Liver (tissue), 3 donors: Measurements from ENCODE around the gene NFIA.

ENCODE experiments used
- EGR1 ChIP-seq, 2 donors: IDR thresholded peaks; 2 replicates each; pipeline ENCODE4 v1.6.1; 2016 to 2018; ENCODE audit warnings: antibody characterized with exemption in 2 of 2, low read depth in 2 of 2
- GABPA ChIP-seq, 2 donors: IDR thresholded peaks in 1 of 2; conservative IDR thresholded peaks in 1 of 2; 2 replicates each; pipeline ENCODE4 v1.6.1; 2016; ENCODE audit warnings: antibody characterized with exemption in 2 of 2, mild to moderate bottlenecking in 1 of 2, moderate library complexity in 1 of 2
- RXRA ChIP-seq, 2 donors: IDR thresholded peaks; 2 replicates each; pipeline ENCODE4 v1.6.1; 2017 to 2018; ENCODE audit warnings: antibody characterized with exemption in 2 of 2, mild to moderate bottlenecking in 1 of 2
- SP1 ChIP-seq: IDR thresholded peaks from 2 replicates; pipeline ENCODE4 v1.6.1; 2018; ENCODE audit warnings: antibody characterized with exemption, mild to moderate bottlenecking
- TAF1 ChIP-seq: conservative IDR thresholded peaks from 2 replicates; pipeline ENCODE4 v1.6.1; 2016; ENCODE audit warnings: antibody characterized with exemption, mild to moderate bottlenecking
- YY1 ChIP-seq: IDR thresholded peaks from 2 replicates; pipeline ENCODE4 v1.6.1; 2016; ENCODE audit warnings: antibody characterized with exemption, mild to moderate bottlenecking
- TF ChIP-seq, protein P1 (sequence below): fragments of 150-350 bp; IDR thresholded peaks from 2 replicates; pipeline ENCODE4 v1.5.1; 2017; ENCODE audit warnings: improper control_type of control experiment, low read depth, low read length; ENCODE audit not compliant: missing input control
- TF ChIP-seq, protein P2 (sequence below): IDR thresholded peaks from 2 replicates; pipeline ENCODE4 v1.6.1; 2016; ENCODE audit warnings: antibody characterized with exemption
- TF ChIP-seq, protein P3 (sequence below): IDR thresholded peaks from 2 replicates; pipeline ENCODE4 v1.6.1; 2016; ENCODE audit warnings: antibody characterized with exemption
- TF ChIP-seq, protein P4 (sequence below): IDR thresholded peaks from 2 replicates; pipeline ENCODE4 v1.6.1; 2016; ENCODE audit warnings: antibody characterized with exemption, mild to moderate bottlenecking
- donor health status: healthy.
- donor health status: healthy.

DNA sequence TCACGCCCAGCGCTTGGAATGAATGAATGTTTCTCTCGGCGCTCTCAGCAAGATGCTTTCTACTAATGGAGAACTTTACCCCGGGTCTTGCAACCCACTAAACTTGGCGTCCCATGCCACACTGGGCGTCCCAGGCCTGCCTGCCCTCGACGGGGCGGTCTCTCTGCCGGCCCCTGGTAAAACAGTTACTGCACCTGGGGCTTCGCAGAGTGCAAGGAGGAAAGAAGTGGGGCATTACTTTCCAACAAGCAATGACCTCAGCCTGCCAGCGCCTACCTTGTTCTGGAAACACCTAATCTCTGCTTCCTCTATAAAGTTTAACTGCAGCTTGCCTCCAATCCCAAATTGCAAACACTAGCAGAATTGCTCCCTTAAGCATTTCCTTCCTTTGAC, 27.8 kb upstream of the NFIA start:
- TF ChIP-seq, protein P1, sequence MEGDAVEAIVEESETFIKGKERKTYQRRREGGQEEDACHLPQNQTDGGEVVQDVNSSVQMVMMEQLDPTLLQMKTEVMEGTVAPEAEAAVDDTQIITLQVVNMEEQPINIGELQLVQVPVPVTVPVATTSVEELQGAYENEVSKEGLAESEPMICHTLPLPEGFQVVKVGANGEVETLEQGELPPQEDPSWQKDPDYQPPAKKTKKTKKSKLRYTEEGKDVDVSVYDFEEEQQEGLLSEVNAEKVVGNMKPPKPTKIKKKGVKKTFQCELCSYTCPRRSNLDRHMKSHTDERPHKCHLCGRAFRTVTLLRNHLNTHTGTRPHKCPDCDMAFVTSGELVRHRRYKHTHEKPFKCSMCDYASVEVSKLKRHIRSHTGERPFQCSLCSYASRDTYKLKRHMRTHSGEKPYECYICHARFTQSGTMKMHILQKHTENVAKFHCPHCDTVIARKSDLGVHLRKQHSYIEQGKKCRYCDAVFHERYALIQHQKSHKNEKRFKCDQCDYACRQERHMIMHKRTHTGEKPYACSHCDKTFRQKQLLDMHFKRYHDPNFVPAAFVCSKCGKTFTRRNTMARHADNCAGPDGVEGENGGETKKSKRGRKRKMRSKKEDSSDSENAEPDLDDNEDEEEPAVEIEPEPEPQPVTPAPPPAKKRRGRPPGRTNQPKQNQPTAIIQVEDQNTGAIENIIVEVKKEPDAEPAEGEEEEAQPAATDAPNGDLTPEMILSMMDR = no peak
- no peak for TF ChIP-seq TAF1
- no peak for TF ChIP-seq EGR1 (IDR thresholded peaks at IDR 0.05; ENCODE audit: low read depth in 2 of 2)
- TF ChIP-seq RXRA (IDR thresholded peaks at IDR 0.05) = no peak
- TF ChIP-seq GABPA (IDR thresholded peaks at IDR 0.05 in 1 of 2, conservative IDR thresholded peaks at IDR 0.05 in 1 of 2) = no peak
- TF ChIP-seq, protein P2, sequence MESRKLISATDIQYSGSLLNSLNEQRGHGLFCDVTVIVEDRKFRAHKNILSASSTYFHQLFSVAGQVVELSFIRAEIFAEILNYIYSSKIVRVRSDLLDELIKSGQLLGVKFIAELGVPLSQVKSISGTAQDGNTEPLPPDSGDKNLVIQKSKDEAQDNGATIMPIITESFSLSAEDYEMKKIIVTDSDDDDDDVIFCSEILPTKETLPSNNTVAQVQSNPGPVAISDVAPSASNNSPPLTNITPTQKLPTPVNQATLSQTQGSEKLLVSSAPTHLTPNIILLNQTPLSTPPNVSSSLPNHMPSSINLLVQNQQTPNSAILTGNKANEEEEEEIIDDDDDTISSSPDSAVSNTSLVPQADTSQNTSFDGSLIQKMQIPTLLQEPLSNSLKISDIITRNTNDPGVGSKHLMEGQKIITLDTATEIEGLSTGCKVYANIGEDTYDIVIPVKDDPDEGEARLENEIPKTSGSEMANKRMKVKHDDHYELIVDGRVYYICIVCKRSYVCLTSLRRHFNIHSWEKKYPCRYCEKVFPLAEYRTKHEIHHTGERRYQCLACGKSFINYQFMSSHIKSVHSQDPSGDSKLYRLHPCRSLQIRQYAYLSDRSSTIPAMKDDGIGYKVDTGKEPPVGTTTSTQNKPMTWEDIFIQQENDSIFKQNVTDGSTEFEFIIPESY = no peak
- TF ChIP-seq, protein P3, sequence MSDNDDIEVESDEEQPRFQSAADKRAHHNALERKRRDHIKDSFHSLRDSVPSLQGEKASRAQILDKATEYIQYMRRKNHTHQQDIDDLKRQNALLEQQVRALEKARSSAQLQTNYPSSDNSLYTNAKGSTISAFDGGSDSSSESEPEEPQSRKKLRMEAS = no peak
- TF ChIP-seq YY1 = no peak
- no peak for TF ChIP-seq SP1
- TF ChIP-seq, protein P4, sequence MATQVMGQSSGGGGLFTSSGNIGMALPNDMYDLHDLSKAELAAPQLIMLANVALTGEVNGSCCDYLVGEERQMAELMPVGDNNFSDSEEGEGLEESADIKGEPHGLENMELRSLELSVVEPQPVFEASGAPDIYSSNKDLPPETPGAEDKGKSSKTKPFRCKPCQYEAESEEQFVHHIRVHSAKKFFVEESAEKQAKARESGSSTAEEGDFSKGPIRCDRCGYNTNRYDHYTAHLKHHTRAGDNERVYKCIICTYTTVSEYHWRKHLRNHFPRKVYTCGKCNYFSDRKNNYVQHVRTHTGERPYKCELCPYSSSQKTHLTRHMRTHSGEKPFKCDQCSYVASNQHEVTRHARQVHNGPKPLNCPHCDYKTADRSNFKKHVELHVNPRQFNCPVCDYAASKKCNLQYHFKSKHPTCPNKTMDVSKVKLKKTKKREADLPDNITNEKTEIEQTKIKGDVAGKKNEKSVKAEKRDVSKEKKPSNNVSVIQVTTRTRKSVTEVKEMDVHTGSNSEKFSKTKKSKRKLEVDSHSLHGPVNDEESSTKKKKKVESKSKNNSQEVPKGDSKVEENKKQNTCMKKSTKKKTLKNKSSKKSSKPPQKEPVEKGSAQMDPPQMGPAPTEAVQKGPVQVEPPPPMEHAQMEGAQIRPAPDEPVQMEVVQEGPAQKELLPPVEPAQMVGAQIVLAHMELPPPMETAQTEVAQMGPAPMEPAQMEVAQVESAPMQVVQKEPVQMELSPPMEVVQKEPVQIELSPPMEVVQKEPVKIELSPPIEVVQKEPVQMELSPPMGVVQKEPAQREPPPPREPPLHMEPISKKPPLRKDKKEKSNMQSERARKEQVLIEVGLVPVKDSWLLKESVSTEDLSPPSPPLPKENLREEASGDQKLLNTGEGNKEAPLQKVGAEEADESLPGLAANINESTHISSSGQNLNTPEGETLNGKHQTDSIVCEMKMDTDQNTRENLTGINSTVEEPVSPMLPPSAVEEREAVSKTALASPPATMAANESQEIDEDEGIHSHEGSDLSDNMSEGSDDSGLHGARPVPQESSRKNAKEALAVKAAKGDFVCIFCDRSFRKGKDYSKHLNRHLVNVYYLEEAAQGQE = no peak
